HuH-7 (cell line): ENCODE results near the gene ROCK2.
"Not testable (repeated sequence)": the region's sequence is repeated elsewhere in the genome, so short reads cannot be mapped to it uniquely, and the experiment has no call there.

Source experiments
- DNase-seq: peaks from one replicate; pipeline ENCODE4 v3.0.0; 2011; ENCODE audit warnings: low spot score

ROCK2 gene

GRCh38 chr2:11267931-11268330 lies 76.5 kb downstream of the ROCK2 start:
- DNase-seq = no peak

GRCh38 chr2:11264818-11265217 lies 79.6 kb downstream of the ROCK2 start:
- DNase-seq = no peak

- no peak for DNase-seq
These were observed 80.4 kb downstream of the ROCK2 start for GRCh38 chr2:11264007-11264406.

- no peak for DNase-seq
These were observed 81.3 kb downstream of the ROCK2 start for GRCh38 chr2:11263177-11263576.

GRCh38 chr2:11262438-11262837 lies 82.0 kb downstream of the ROCK2 start:
- DNase-seq = not testable (repeated sequence)

GRCh38 chr2:11261564-11261963 lies 82.9 kb downstream of the ROCK2 start:
- not testable (repeated sequence) for DNase-seq

GRCh38 chr2:11260979-11261378 lies 83.5 kb downstream of the ROCK2 start:
- DNase-seq = no peak

GRCh38 chr2:11257964-11258363 lies 86.5 kb downstream of the ROCK2 start:
- no peak for DNase-seq

- no peak for DNase-seq
These were observed 87.4 kb downstream of the ROCK2 start for GRCh38 chr2:11257078-11257477.

GRCh38 chr2:11256166-11256565 lies 88.3 kb downstream of the ROCK2 start:
- DNase-seq = no peak

GRCh38 chr2:11254100-11254536 lies 90.3 kb downstream of the ROCK2 start:
- DNase-seq = peak; percentile 23

- not testable (repeated sequence) for DNase-seq
These were observed 92.0 kb downstream of the ROCK2 start for GRCh38 chr2:11252458-11252857.

GRCh38 chr2:11250400-11251196 lies 93.8 kb downstream of the ROCK2 start:
- DNase-seq = no peak

GRCh38 chr2:11245322-11245721 lies 99.1 kb downstream of the ROCK2 start:
- DNase-seq = no peak

- DNase-seq = no peak
These were observed 100.2 kb downstream of the ROCK2 start for GRCh38 chr2:11244091-11244826.

GRCh38 chr2:11243512-11243911 lies 100.9 kb downstream of the ROCK2 start:
- no peak for DNase-seq

- no peak for DNase-seq
These were observed 101.8 kb downstream of the ROCK2 start for GRCh38 chr2:11242542-11243174.

GRCh38 chr2:11241412-11242203 lies 102.8 kb downstream of the ROCK2 start:
- DNase-seq = no peak

GRCh38 chr2:11239666-11240462 lies 104.6 kb downstream of the ROCK2 start:
- no peak for DNase-seq

- DNase-seq = no peak
These were observed 105.3 kb downstream of the ROCK2 start for GRCh38 chr2:11239147-11239546.

- no peak for DNase-seq
These were observed 107.3 kb downstream of the ROCK2 start for GRCh38 chr2:11237122-11237521.
